GM19099 (cell line): Measurements from ENCODE around the gene BMAL1.

ENCODE experiments used
- POLR2A ChIP-seq: IDR thresholded peaks from 3 replicates; pipeline ENCODE4 v1.6.1; 2011; ENCODE audit warnings: low read depth; ENCODE audit not compliant: insufficient read length; ENCODE audit errors: extremely low read depth

The BMAL1 gene

GRCh38 chr11:13301522-13301921 is 23.9 kb downstream of the BMAL1 start:
- no peak for TF ChIP-seq POLR2A

- no peak for TF ChIP-seq POLR2A
Measured at GRCh38 chr11:13302420-13302958, 24.9 kb downstream of the BMAL1 start.

GRCh38 chr11:13303668-13304649 is 26.4 kb downstream of the BMAL1 start:
- TF ChIP-seq POLR2A, result no peak

- no peak for TF ChIP-seq POLR2A
Measured at GRCh38 chr11:13304655-13305335, 27.2 kb downstream of the BMAL1 start.

GRCh38 chr11:13308704-13309103 is 31.1 kb downstream of the BMAL1 start:
- no peak for TF ChIP-seq POLR2A

GRCh38 chr11:13309156-13309555 is 31.6 kb downstream of the BMAL1 start:
- no peak for TF ChIP-seq POLR2A

- no peak for TF ChIP-seq POLR2A
Measured at GRCh38 chr11:13310443-13310842, 32.9 kb downstream of the BMAL1 start.

- TF ChIP-seq POLR2A, result no peak
Measured at GRCh38 chr11:13311570-13311969, 34.0 kb downstream of the BMAL1 start.

GRCh38 chr11:13313005-13313819 is 35.6 kb downstream of the BMAL1 start:
- TF ChIP-seq POLR2A, result no peak

- TF ChIP-seq POLR2A, result no peak
Measured at GRCh38 chr11:13314676-13315394, 37.2 kb downstream of the BMAL1 start.

- TF ChIP-seq POLR2A, result no peak
Measured at GRCh38 chr11:13315517-13316432, 38.2 kb downstream of the BMAL1 start.

- no peak for TF ChIP-seq POLR2A
Measured at GRCh38 chr11:13316528-13316961, 39.0 kb downstream of the BMAL1 start.

- no peak for TF ChIP-seq POLR2A
Measured at GRCh38 chr11:13317293-13318080, 39.9 kb downstream of the BMAL1 start.
